Measurements from ENCODE around the gene B3GALT6.

Gene B3GALT6

GRCh38 chr1:1225238-1225845 is 6.7 kb upstream of the B3GALT6 start:
- no peak for TF ChIP-seq POLR2A (IDR thresholded peaks at IDR 0.05; ENCODE audit: extremely low read depth, insufficient read length)
- no peak for TF ChIP-seq MYC (IDR thresholded peaks at IDR 0.05; ENCODE audit: low read depth, low read length)
- TF ChIP-seq CTCF (IDR thresholded peaks at IDR 0.05; ENCODE audit: low read depth, low read length) = no peak
- no peak for TF ChIP-seq MAX (IDR thresholded peaks at IDR 0.05; ENCODE audit: low read depth, low read length)

GRCh38 chr1:1225913-1226312 is 6.1 kb upstream of the B3GALT6 start:
- TF ChIP-seq MYC (IDR thresholded peaks at IDR 0.05; ENCODE audit: low read depth, low read length) (no peak), MAX (IDR thresholded peaks at IDR 0.05; ENCODE audit: low read depth, low read length) (no peak), CTCF (IDR thresholded peaks at IDR 0.05; ENCODE audit: low read depth, low read length) (no peak), POLR2A (IDR thresholded peaks at IDR 0.05; ENCODE audit: extremely low read depth, insufficient read length) (no peak)
- no peak for DNase-seq (ENCODE audit: low read depth)

More at GRCh38 chr1:1225238-1225845, 6.7 kb upstream of the B3GALT6 start:
- no peak overlapping the region for H3K4me3 ChIP-seq (ENCODE audit: low read depth, low read length)
- no peak for DNase-seq (ENCODE audit: low read depth)

GRCh38 chr1:1226566-1227362 is 5.3 kb upstream of the B3GALT6 start:
- H3K4me3 ChIP-seq (ENCODE audit: low read depth, low read length) = no peak overlapping the region
- TF ChIP-seq POLR2A (IDR thresholded peaks at IDR 0.05; ENCODE audit: extremely low read depth, insufficient read length) (no peak), MYC (IDR thresholded peaks at IDR 0.05; ENCODE audit: low read depth, low read length) (no peak), CTCF (IDR thresholded peaks at IDR 0.05; ENCODE audit: low read depth, low read length) (no peak), MAX (IDR thresholded peaks at IDR 0.05; ENCODE audit: low read depth, low read length) (no peak)
- DNase-seq (ENCODE audit: low read depth) = no peak

More at GRCh38 chr1:1225913-1226312, 6.1 kb upstream of the B3GALT6 start:
- no peak overlapping the region for H3K4me3 ChIP-seq (ENCODE audit: low read depth, low read length)

GRCh38 chr1:1227386-1227785 is 4.7 kb upstream of the B3GALT6 start:
- no peak for TF ChIP-seq MAX (IDR thresholded peaks at IDR 0.05; ENCODE audit: low read depth, low read length)
- no peak for TF ChIP-seq MYC (IDR thresholded peaks at IDR 0.05; ENCODE audit: low read depth, low read length)
- TF ChIP-seq CTCF (IDR thresholded peaks at IDR 0.05; ENCODE audit: low read depth, low read length) = no peak
- no peak overlapping the region for H3K4me3 ChIP-seq (ENCODE audit: low read depth, low read length)
- DNase-seq (ENCODE audit: low read depth) = no peak

- TF ChIP-seq CTCF (IDR thresholded peaks at IDR 0.05; ENCODE audit: low read depth, low read length) (no peak), POLR2A (IDR thresholded peaks at IDR 0.05; ENCODE audit: extremely low read depth, insufficient read length) (no peak), MAX (IDR thresholded peaks at IDR 0.05; ENCODE audit: low read depth, low read length) (no peak), MYC (IDR thresholded peaks at IDR 0.05; ENCODE audit: low read depth, low read length) (no peak)
- DNase-seq (ENCODE audit: low read depth) = no peak
- no peak overlapping the region for H3K4me3 ChIP-seq (ENCODE audit: low read depth, low read length)
Measured at GRCh38 chr1:1228187-1228586, 3.9 kb upstream of the B3GALT6 start.
